Right atrium auricular region (tissue), 2 donors: ENCODE data around the gene CHPT1. TPM values are rescaled to one million over a fixed set of nuclear protein-coding genes. Genes with fewer than 3 reads are reported as not detected.

Experiments used
- DNase-seq: peaks from one replicate; pipeline ENCODE4 v3.0.0-alpha.2; 2019; ENCODE audit warnings: low spot score
- H3K27ac ChIP-seq, 2 donors: fragments of 200-600 bp; sonication (generic); 1 replicate in 1 of 2; 2 replicates in 1 of 2; pipeline ENCODE4 v1.5.1; 2016 to 2019
- H3K27me3 ChIP-seq, 2 donors: fragments of 200-600 bp; sonication (generic); one replicate each; pipeline versions ENCODE4 v1.5.1 to v1.6.0; 2017 to 2019
- H3K36me3 ChIP-seq: fragments of 200-600 bp; sonication (generic); one replicate; pipeline ENCODE4 v1.5.1; 2016
- H3K4me1 ChIP-seq, 2 donors: fragments of 200-600 bp; sonication (generic); one replicate each; pipeline versions ENCODE4 v1.5.1 to v1.6.0; 2017 to 2019
- H3K4me3 ChIP-seq, 2 donors: fragments of 200-600 bp; sonication (generic); 1 replicate in 1 of 2; 2 replicates in 1 of 2; pipeline ENCODE4 v1.5.1; 2017 to 2019; ENCODE audit warnings: mild to moderate bottlenecking in 1 of 2, moderate library complexity in 1 of 2
- H3K9me3 ChIP-seq, 2 donors: fragments of 200-600 bp; sonication (generic); one replicate each; pipeline ENCODE4 v1.5.1; 2019
- CTCF ChIP-seq, 2 donors: fragments of 200-600 bp; sonication (generic); IDR thresholded peaks; one replicate each; pipeline ENCODE4 v1.5.1; 2019; ENCODE audit warnings: antibody characterized with exemption in 2 of 2
- total RNA-seq, 2 donors: library from RNA; depleted of rRNA; stranded (reverse); fragments of >200 nt; gene quantifications; one replicate each; pipeline ENCODE4 v1.1.0, GENCODE V29; 2016

CHPT1 gene
- total RNA-seq, 2 donors from 2014 or later, result 97.9 to 137 TPM

- Histone ChIP-seq H3K27ac (peak overlapping the region; percentile 70 to 73), H3K4me3 (no peak overlapping the region), H3K4me1 (peaks cover 0 to 13% of the 10 kb centered on the region in 2 donors), H3K36me3 (peaks cover 3% of the 10 kb centered on the region), H3K9me3 (no peaks in the 10 kb centered on the region), H3K27me3 (no peaks in the 10 kb centered on the region)
- no peak for TF ChIP-seq CTCF (IDR thresholded peaks at IDR 0.05)
- DNase-seq, result no peak
These were observed 16.5 kb downstream of the CHPT1 start for GRCh38 chr12:101713930-101714329.

GRCh38 chr12:101714877-101715444, 17.5 kb downstream of the CHPT1 start:
- TF ChIP-seq CTCF (IDR thresholded peaks at IDR 0.05), result no peak
- Histone ChIP-seq H3K4me3 (no peak overlapping the region), H3K4me1 (peaks cover 0 to 13% of the 10 kb centered on the region in 2 donors)

GRCh38 chr12:101719566-101719965, 22.1 kb downstream of the CHPT1 start:
- H3K27ac ChIP-seq, result no peak overlapping the region
- no peak for TF ChIP-seq CTCF (IDR thresholded peaks at IDR 0.05)
- peaks cover 33% of the 10 kb centered on the region for H3K36me3 ChIP-seq
- H3K27me3 ChIP-seq, result no peaks in the 10 kb centered on the region
- DNase-seq, result no peak
- H3K9me3 ChIP-seq, result no peaks in the 10 kb centered on the region
- no peak overlapping the region for H3K4me3 ChIP-seq
- H3K4me1 ChIP-seq, result no peaks in the 10 kb centered on the region

More at GRCh38 chr12:101714877-101715444, 17.5 kb downstream of the CHPT1 start:
- no peak for DNase-seq
- no peaks in the 10 kb centered on the region for H3K9me3 ChIP-seq
- H3K27ac ChIP-seq, result no peak overlapping the region
- peaks cover 3% of the 10 kb centered on the region for H3K36me3 ChIP-seq
- H3K27me3 ChIP-seq, result no peaks in the 10 kb centered on the region

GRCh38 chr12:101720118-101720517, 22.7 kb downstream of the CHPT1 start:
- no peak for DNase-seq
- H3K36me3 ChIP-seq, result peaks cover 35% of the 10 kb centered on the region
- TF ChIP-seq CTCF (IDR thresholded peaks at IDR 0.05), result no peak

GRCh38 chr12:101722392-101722791, 25.0 kb downstream of the CHPT1 start:
- peaks cover 58% of the 10 kb centered on the region for H3K36me3 ChIP-seq
- DNase-seq, result no peak
- no peaks in the 10 kb centered on the region for H3K27me3 ChIP-seq
- no peaks in the 10 kb centered on the region for H3K9me3 ChIP-seq
- no peak for TF ChIP-seq CTCF (IDR thresholded peaks at IDR 0.05)
- no peak overlapping the region for H3K4me3 ChIP-seq
- no peak overlapping the region for H3K27ac ChIP-seq
- H3K4me1 ChIP-seq, result no peaks in the 10 kb centered on the region

More at GRCh38 chr12:101720118-101720517, 22.7 kb downstream of the CHPT1 start:
- no peaks in the 10 kb centered on the region for H3K9me3 ChIP-seq
- H3K4me3 ChIP-seq, result no peak overlapping the region
- H3K27ac ChIP-seq, result no peak overlapping the region
- no peaks in the 10 kb centered on the region for H3K27me3 ChIP-seq
- H3K4me1 ChIP-seq, result no peaks in the 10 kb centered on the region

- peaks cover 64% of the 10 kb centered on the region for H3K36me3 ChIP-seq
- no peaks in the 10 kb centered on the region for H3K4me1 ChIP-seq
- no peak overlapping the region for H3K4me3 ChIP-seq
- no peak for DNase-seq
- no peaks in the 10 kb centered on the region for H3K27me3 ChIP-seq
- TF ChIP-seq CTCF (IDR thresholded peaks at IDR 0.05), result no peak
- H3K9me3 ChIP-seq, result no peaks in the 10 kb centered on the region
- no peak overlapping the region for H3K27ac ChIP-seq
These were observed 29.7 kb downstream of the CHPT1 start for GRCh38 chr12:101727098-101727497.
